Neural progenitor cell (in vitro differentiated cells): ENCODE results near the gene STARD9. TPM values are rescaled to one million over a fixed set of nuclear protein-coding genes. Genes with fewer than 3 reads are reported as not detected.

Experiments used
- DNase-seq: peaks from one replicate; pipeline ENCODE4 v3.0.0-alpha.2; 2016; ENCODE audit warnings: low spot score
- H2AFZ ChIP-seq: fragments of 200-600 bp; sonication (generic); replicated peaks from 2 replicates; pipeline ENCODE4 v1.6.1; 2016; ENCODE audit warnings: antibody characterized with exemption
- H3F3A ChIP-seq: fragments of 200-600 bp; sonication (generic); 2 replicates; pipeline ENCODE4 v1.6.1; 2016; ENCODE audit warnings: antibody characterized with exemption, low read depth
- H3K27ac ChIP-seq: fragments of 200-600 bp; sonication (generic); 2 replicates; pipeline ENCODE4 v1.5.1; 2016; ENCODE audit warnings: mild to moderate bottlenecking
- H3K27me3 ChIP-seq: fragments of 200-600 bp; sonication (generic); 2 replicates; pipeline ENCODE4 v1.6.1; 2016; ENCODE audit warnings: mild to moderate bottlenecking, moderate library complexity
- H3K36me3 ChIP-seq: fragments of 200-600 bp; sonication (generic); 2 replicates; pipeline ENCODE4 v1.5.1; 2016
- H3K4me1 ChIP-seq: fragments of 200-600 bp; sonication (generic); 2 replicates; pipeline ENCODE4 v1.6.1; 2016; ENCODE audit warnings: mixed run types
- H3K4me2 ChIP-seq: fragments of 200-600 bp; sonication (generic); 2 replicates; pipeline ENCODE4 v1.6.1; 2016
- H3K4me3 ChIP-seq: fragments of 200-600 bp; sonication (generic); 2 replicates; pipeline ENCODE4 v1.5.1; 2016
- H3K79me2 ChIP-seq: fragments of 200-600 bp; sonication (generic); 2 replicates; pipeline ENCODE4 v1.6.1; 2016; ENCODE audit warnings: low read depth
- H3K9ac ChIP-seq: fragments of 200-600 bp; sonication (generic); 2 replicates; pipeline ENCODE4 v1.6.1; 2016
- H3K9me3 ChIP-seq: fragments of 200-600 bp; sonication (generic); 2 replicates; pipeline ENCODE4 v1.5.1; 2016; ENCODE audit warnings: low read depth
- H4K20me1 ChIP-seq: fragments of 200-600 bp; sonication (generic); 2 replicates; pipeline ENCODE4 v1.6.1; 2016; ENCODE audit warnings: low read depth
- H3K27ac Mint-ChIP-seq: 3 replicates; pipeline ENCODE4 v1.8.0; 2021; ENCODE audit warnings: mixed read lengths
- H3K27me3 Mint-ChIP-seq: 2 replicates; pipeline ENCODE4 v1.8.0; 2022; ENCODE audit warnings: low read depth, mild to moderate bottlenecking, inconsistent platforms, moderate library complexity, mixed read lengths; ENCODE audit not compliant: insufficient read depth
- H3K36me3 Mint-ChIP-seq: 3 replicates; pipeline ENCODE4 v1.8.0; 2021; ENCODE audit warnings: mixed read lengths
- H3K4me1 Mint-ChIP-seq: 3 replicates; pipeline ENCODE4 v1.8.0; 2021; ENCODE audit warnings: mixed read lengths
- H3K4me3 Mint-ChIP-seq: 3 replicates; pipeline ENCODE4 v1.8.0; 2021; ENCODE audit warnings: mild to moderate bottlenecking, moderate library complexity, mixed read lengths
- H3K9me3 Mint-ChIP-seq: 3 replicates; pipeline ENCODE4 v1.8.0; 2020; ENCODE audit warnings: mixed read lengths
- CTCF ChIP-seq: fragments of 200-600 bp; sonication (generic); IDR thresholded peaks from 2 replicates; pipeline ENCODE4 v1.5.1; 2017; ENCODE audit warnings: antibody characterized with exemption, mild to moderate bottlenecking
- EZH2 ChIP-seq: fragments of 200-600 bp; sonication (generic); IDR thresholded peaks from 2 replicates; pipeline ENCODE4 v1.6.1; 2017; ENCODE audit warnings: antibody characterized with exemption, mild to moderate bottlenecking, moderate library complexity
- EZH2phosphoT487 ChIP-seq: fragments of 200-600 bp; sonication (generic); IDR thresholded peaks from 2 replicates; pipeline ENCODE4 v1.6.1; 2017; ENCODE audit warnings: antibody characterized with exemption
- total RNA-seq: library from RNA; depleted of rRNA; stranded (reverse); fragments of >200 nt; gene quantifications from 2 replicates; pipeline ENCODE4 v1.2.3, GENCODE V29; 2015; ENCODE audit warnings: low replicate concordance

STARD9 gene
- total RNA-seq, 1 donor from 2014 or later = 11.9 TPM

GRCh38 chr15:42623951-42624350 is 48.5 kb downstream of the STARD9 start:
- H3K4me1 ChIP-seq = peaks cover 14% of the 10 kb centered on the region
- peaks cover 15% of the 10 kb centered on the region for H3F3A ChIP-seq
- no peak for TF ChIP-seq EZH2
- TF ChIP-seq EZH2phosphoT487 = no peak
- no peak for TF ChIP-seq CTCF
- Mint-ChIP-seq H3K4me3 (no peak overlapping the region), H3K27ac (no peak overlapping the region), H3K9me3 (peaks cover 7% of the 10 kb centered on the region), H3K27me3 (no peaks in the 10 kb centered on the region), H3K36me3 (peaks cover 16% of the 10 kb centered on the region), H3K4me1 (peaks cover 17% of the 10 kb centered on the region)
- H3K9me3 ChIP-seq = no peaks in the 10 kb centered on the region
- no peak overlapping the region for H2AFZ ChIP-seq
- H3K79me2 ChIP-seq = no peaks in the 10 kb centered on the region
- no peak overlapping the region for H3K4me2 ChIP-seq
- H3K27ac ChIP-seq = no peak overlapping the region
- no peak overlapping the region for H3K9ac ChIP-seq
- no peaks in the 10 kb centered on the region for H3K36me3 ChIP-seq
- no peaks in the 10 kb centered on the region for H3K27me3 ChIP-seq
- DNase-seq = no peak
- H4K20me1 ChIP-seq = peaks cover 30% of the 10 kb centered on the region
- no peak overlapping the region for H3K4me3 ChIP-seq

- Histone ChIP-seq H3K27me3 (no peaks in the 10 kb centered on the region), H3K79me2 (peaks cover 5% of the 10 kb centered on the region), H3K4me2 (no peak overlapping the region), H3F3A (no peaks in the 10 kb centered on the region), H3K4me1 (no peaks in the 10 kb centered on the region), H3K4me3 (no peak overlapping the region), H4K20me1 (no peaks in the 10 kb centered on the region), H3K9me3 (no peaks in the 10 kb centered on the region), H2AFZ (no peak overlapping the region), H3K9ac (no peak overlapping the region), H3K27ac (no peak overlapping the region), H3K36me3 (no peaks in the 10 kb centered on the region)
- no peak for TF ChIP-seq EZH2phosphoT487
- no peak for TF ChIP-seq EZH2
- no peak for TF ChIP-seq CTCF
- Mint-ChIP-seq H3K36me3 (peaks cover 29% of the 10 kb centered on the region), H3K4me1 (peaks cover 1% of the 10 kb centered on the region), H3K27me3 (no peaks in the 10 kb centered on the region), H3K27ac (no peak overlapping the region), H3K9me3 (peaks cover 16% of the 10 kb centered on the region), H3K4me3 (no peak overlapping the region)
- no peak for DNase-seq
Measured at GRCh38 chr15:42627485-42627884, 52.1 kb downstream of the STARD9 start.

- Histone ChIP-seq H3K4me1 (no peaks in the 10 kb centered on the region), H3F3A (no peaks in the 10 kb centered on the region), H2AFZ (no peak overlapping the region), H3K4me3 (no peak overlapping the region), H3K27ac (no peak overlapping the region), H3K9ac (no peak overlapping the region), H3K36me3 (no peaks in the 10 kb centered on the region), H3K27me3 (no peaks in the 10 kb centered on the region), H4K20me1 (no peaks in the 10 kb centered on the region), H3K4me2 (no peak overlapping the region), H3K9me3 (no peaks in the 10 kb centered on the region), H3K79me2 (peaks cover 5% of the 10 kb centered on the region)
- no peak for DNase-seq
- H3K4me3 Mint-ChIP-seq = no peak overlapping the region
- H3K36me3 Mint-ChIP-seq = peaks cover 27% of the 10 kb centered on the region
- peaks cover 16% of the 10 kb centered on the region for H3K9me3 Mint-ChIP-seq
- no peaks in the 10 kb centered on the region for H3K27me3 Mint-ChIP-seq
- H3K4me1 Mint-ChIP-seq = no peaks in the 10 kb centered on the region
- H3K27ac Mint-ChIP-seq = no peak overlapping the region
- TF ChIP-seq EZH2 (no peak), EZH2phosphoT487 (no peak), CTCF (no peak)
Measured at GRCh38 chr15:42628761-42629160, 53.4 kb downstream of the STARD9 start.
